Measurements from ENCODE around the gene MKNK1.

GRCh38 chr1:46622344-46622743 lies 18.3 kb upstream of the MKNK1 start:
- no peak for TF ChIP-seq GATA2 (IDR thresholded peaks at IDR 0.05; ENCODE audit: low read depth, low read length)
- TF ChIP-seq GATA3 (IDR thresholded peaks at IDR 0.05; ENCODE audit: low read depth, low read length), result no peak
